ENCODE results near the gene HDAC4. TPM values are rescaled to one million over a fixed set of nuclear protein-coding genes. Genes with fewer than 3 reads are reported as not detected.
A peak's percentile ranks its signal among the peaks of the same experiment; 100 is the strongest.

Gene HDAC4
- total and polyA plus RNA-seq, 2 of the 8 experiments (the other 6 are each of a cell fraction or from before 2014, with no cell fraction given) = 15.4 to 31.5 TPM

DNA sequence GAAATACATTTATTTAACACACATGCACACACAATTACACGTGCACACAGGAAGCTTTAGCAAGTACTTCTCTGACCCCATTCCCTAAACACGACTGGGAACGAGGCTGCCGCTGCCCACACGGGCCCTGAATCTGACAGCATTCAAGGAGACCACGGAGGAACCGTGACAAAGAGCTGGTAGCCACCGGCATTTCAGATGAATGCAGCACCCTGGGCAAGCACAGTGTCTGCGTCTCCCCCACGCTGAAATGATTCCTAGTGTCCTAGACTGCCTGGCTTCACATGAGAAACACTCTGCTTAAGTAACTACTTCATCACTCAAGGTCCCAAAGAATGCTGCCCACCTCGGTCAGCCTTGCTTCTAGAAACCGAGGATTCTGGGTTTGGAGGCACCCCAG is 95.0 kb downstream of the HDAC4 start:
- CTCF ChIA-PET (ENCODE audit: partially characterized antibody) = interaction anchor here (0.8 to 4.6 kb wide), 3 partner anchors 35 to 162 kb away, joined by 3 to 20 read pairs (median 3); no protein-coding TSS in a partner anchor
- Histone ChIP-seq H2BK15ac (ENCODE audit: low read length) (no peak overlapping the region), H3K4me2 (ENCODE audit: insufficient read depth in 1 of 2, low read depth in 2 of 2, low read length in 2 of 2) (no peak overlapping the region), H2BK120ac (replicated peaks; ENCODE audit: low read depth, low read length) (no peak overlapping the region), H3K79me1 (ENCODE audit: low read depth, low read length) (peaks cover 14% of the 10 kb centered on the region; the same call in 1 of the 2 replicates), H3K27ac (ENCODE audit: low read depth, low read length) (no peak overlapping the region), H2AFZ (ENCODE audit: low read length) (no peak overlapping the region), H4K8ac (ENCODE audit: extremely low read depth, insufficient read depth, low read length) (no peak overlapping the region), H2BK5ac (ENCODE audit: low read depth, low read length) (peak overlapping the region; percentile 16; the same call in 1 of the 2 replicates), H2BK20ac (ENCODE audit: low read length) (no peak overlapping the region), H3K14ac (ENCODE audit: insufficient read length) (no peak overlapping the region), H3K4ac (replicated peaks; ENCODE audit: insufficient read length, low read depth, low read length) (no peak overlapping the region), H3K56ac (replicated peaks; ENCODE audit: insufficient read length, low read depth, low read length) (no peak overlapping the region), H3K79me2 (ENCODE audit: control insufficient read depth in 1 of 2, insufficient read depth in 2 of 2, low read length in 2 of 2) (peaks cover 0 to 95% of the 10 kb centered on the region in 2 experiments; a peak in 2 of 4 replicates), H3K18ac (ENCODE audit: extremely low read depth, low read length) (no peak overlapping the region), H3K23me2 (ENCODE audit: low read depth, low read length) (no peaks in the 10 kb centered on the region), H3K4me1 (replicated peaks in 1 of 4; ENCODE audit: control insufficient read depth in 3 of 4, insufficient read depth in 4 of 4, low read length in 3 of 4) (peaks cover 0 to 17% (median 8%) of the 10 kb centered on the region in 4 experiments; a peak in 5 of 7 replicates), H3K9me3 (ENCODE audit: insufficient read depth in 2 of 2, low read depth in 1 of 2, low read length in 1 of 2) (no peaks in the 10 kb centered on the region), H2AK5ac (ENCODE audit: low read depth, low read length) (no peak overlapping the region), H3K4me3 (ENCODE audit: extremely low read depth in 1 of 4, insufficient read depth in 2 of 4, low read depth in 3 of 4, low read length in 4 of 4) (no peak overlapping the region), H3K23ac (ENCODE audit: insufficient read length) (no peak overlapping the region), H4K91ac (replicated peaks; ENCODE audit: insufficient read length, low read length) (no peak overlapping the region), H2BK12ac (ENCODE audit: low read depth, low read length) (no peak overlapping the region), H4K20me1 (replicated peaks in 1 of 2; ENCODE audit: control insufficient read depth in 1 of 2, insufficient read depth in 2 of 2, low read length in 2 of 2) (peaks cover 8 to 10% of the 10 kb centered on the region in 2 experiments), H3K9ac (replicated peaks in 1 of 4; ENCODE audit: extremely low read depth in 1 of 4, low read depth in 3 of 4, low read length in 3 of 4) (no peak overlapping the region), H4K5ac (ENCODE audit: insufficient read length, low read depth, low read length) (no peak overlapping the region), H3K36me3 (ENCODE audit: control insufficient read depth in 2 of 4, insufficient read depth in 4 of 4, low read length in 3 of 4) (no peaks in the 10 kb centered on the region), H3K27me3 (replicated peaks in 1 of 4; ENCODE audit: control insufficient read depth in 3 of 4, extremely low read depth in 1 of 4, insufficient read depth in 3 of 4, low read length in 3 of 4) (no peaks in the 10 kb centered on the region)
- DNase-seq (ENCODE audit: low read depth in 1 of 2, low spot score in 2 of 2) (no peak), FAIRE-seq (no peak)
- POLR2A ChIA-PET (ENCODE audit: partially characterized antibody) = no interaction called here
- 87% methylated on average over 12 of the region's 12 CpGs; no CpG with 5 or more reads in 1 of the 2 experiments for WGBS, 2 experiments (ENCODE audit: extremely low coverage in 1 of 2, insufficient coverage in 1 of 2, insufficient read length in 1 of 2, insufficient replicate concordance in 2 of 2, low coverage in 1 of 2, low lambda C conversion rate in 2 of 2, missing lambda C conversion rate in 1 of 2)
- no peak for TF ChIP-seq GTF2F1 (IDR thresholded peaks at IDR 0.05; ENCODE audit: borderline replicate concordance, low read depth, low read length)
- TF ChIP-seq SIX5 (IDR thresholded peaks at IDR 0.05; ENCODE audit: low read depth, low read length) = no peak
- no peak for TF ChIP-seq SIRT6 (IDR thresholded peaks at IDR 0.05; ENCODE audit: low read length)
- no peak for TF ChIP-seq SRF (IDR thresholded peaks at IDR 0.05; ENCODE audit: low read depth, low read length)
- TF ChIP-seq YY1 (IDR thresholded peaks at IDR 0.05; ENCODE audit: low read depth, low read length) = no peak
- no peak for TF ChIP-seq SUZ12 (IDR thresholded peaks at IDR 0.05; ENCODE audit: low read length)
- no peak for TF ChIP-seq CEBPB (IDR thresholded peaks at IDR 0.05; ENCODE audit: low read depth, low read length)
- TF ChIP-seq, protein P1, sequence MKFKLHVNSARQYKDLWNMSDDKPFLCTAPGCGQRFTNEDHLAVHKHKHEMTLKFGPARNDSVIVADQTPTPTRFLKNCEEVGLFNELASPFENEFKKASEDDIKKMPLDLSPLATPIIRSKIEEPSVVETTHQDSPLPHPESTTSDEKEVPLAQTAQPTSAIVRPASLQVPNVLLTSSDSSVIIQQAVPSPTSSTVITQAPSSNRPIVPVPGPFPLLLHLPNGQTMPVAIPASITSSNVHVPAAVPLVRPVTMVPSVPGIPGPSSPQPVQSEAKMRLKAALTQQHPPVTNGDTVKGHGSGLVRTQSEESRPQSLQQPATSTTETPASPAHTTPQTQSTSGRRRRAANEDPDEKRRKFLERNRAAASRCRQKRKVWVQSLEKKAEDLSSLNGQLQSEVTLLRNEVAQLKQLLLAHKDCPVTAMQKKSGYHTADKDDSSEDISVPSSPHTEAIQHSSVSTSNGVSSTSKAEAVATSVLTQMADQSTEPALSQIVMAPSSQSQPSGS (IDR thresholded peaks at IDR 0.05; ENCODE audit: low read length) = no peak
- no peak for TF ChIP-seq KDM4A (IDR thresholded peaks at IDR 0.05; ENCODE audit: low read depth, low read length, severe bottlenecking)
- TF ChIP-seq KDM5A (IDR thresholded peaks at IDR 0.05; ENCODE audit: low read length) = no peak
- no peak for TF ChIP-seq BACH1 (IDR thresholded peaks at IDR 0.05; ENCODE audit: low read length)
- no peak for TF ChIP-seq JUN (IDR thresholded peaks at IDR 0.05; ENCODE audit: low read depth, low read length)
- no peak for TF ChIP-seq SAP30 (IDR thresholded peaks at IDR 0.05; ENCODE audit: insufficient read depth, insufficient replicate concordance, low read length)

Measured in H1 (cell line).